ENCODE data around the gene DMXL1.
A peak's percentile ranks its signal among the peaks of the same experiment; 100 is the strongest.

DMXL1 gene

GRCh38 chr5:119289438-119290044, 218.7 kb downstream of the DMXL1 start:
- ATAC-seq (no peak), DNase-seq (ENCODE audit: low spot score in 2 of 2) (no peak)
- peaks cover 40% of the 10 kb centered on the region for H3K36me3 Mint-ChIP-seq
- peak overlapping the region; percentile 54 for H3K4me3 Mint-ChIP-seq
- H3K9me3 Mint-ChIP-seq = no peaks in the 10 kb centered on the region
- peaks cover 81% of the 10 kb centered on the region for H3K4me1 Mint-ChIP-seq
- H3K27ac Mint-ChIP-seq = peak overlapping the region; percentile 69

DNA sequence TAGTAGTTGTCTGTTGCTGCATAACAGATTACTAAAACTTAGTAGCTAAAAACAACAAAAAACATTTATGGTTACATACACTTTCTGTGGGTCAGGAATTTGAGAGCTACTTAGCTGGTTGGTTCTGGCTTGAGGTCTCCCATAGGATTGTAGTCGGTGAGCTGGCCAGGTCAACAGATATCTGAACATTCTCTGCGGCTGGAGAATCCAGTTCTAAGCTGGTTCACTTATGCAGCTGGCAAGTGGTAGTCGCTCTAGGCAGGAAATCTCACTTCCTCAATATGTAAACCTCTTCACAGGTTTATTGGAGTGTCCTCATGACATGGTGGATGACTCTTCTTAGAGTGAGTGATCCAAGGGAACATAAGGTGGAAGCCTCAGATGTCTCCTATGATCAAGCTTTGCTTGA, 219.3 kb downstream of the DMXL1 start:
- Mint-ChIP-seq H3K4me1 (peaks cover 75% of the 10 kb centered on the region), H3K27ac (peak overlapping the region; percentile 69), H3K36me3 (peaks cover 33% of the 10 kb centered on the region), H3K9me3 (no peaks in the 10 kb centered on the region), H3K4me3 (peak overlapping the region; percentile 54)
- DNase-seq (ENCODE audit: low spot score in 2 of 2) (no peak), ATAC-seq (peak; percentile 81)

- H3K9me3 Mint-ChIP-seq = no peaks in the 10 kb centered on the region
- peaks cover 33% of the 10 kb centered on the region for H3K36me3 Mint-ChIP-seq
- H3K4me3 Mint-ChIP-seq = peak overlapping the region; percentile 54
- ATAC-seq (no peak), DNase-seq (ENCODE audit: low spot score in 2 of 2) (no peak)
- peak overlapping the region; percentile 69 for H3K27ac Mint-ChIP-seq
- H3K4me1 Mint-ChIP-seq = peaks cover 70% of the 10 kb centered on the region
Measured at GRCh38 chr5:119290607-119291006, 219.7 kb downstream of the DMXL1 start.

- Mint-ChIP-seq H3K9me3 (no peaks in the 10 kb centered on the region), H3K27ac (peak overlapping the region; percentile 69), H3K36me3 (peaks cover 33% of the 10 kb centered on the region), H3K4me1 (peaks cover 69% of the 10 kb centered on the region), H3K4me3 (no peak overlapping the region)
- no peak for ATAC-seq
- DNase-seq (ENCODE audit: low spot score in 2 of 2) = no peak
Measured at GRCh38 chr5:119291056-119291455, 220.2 kb downstream of the DMXL1 start.

- ATAC-seq = no peak
- H3K4me3 Mint-ChIP-seq = no peak overlapping the region
- peak overlapping the region; percentile 55 for H3K27ac Mint-ChIP-seq
- peaks cover 33% of the 10 kb centered on the region for H3K36me3 Mint-ChIP-seq
- no peak for DNase-seq (ENCODE audit: low spot score in 2 of 2)
- peaks cover under 1% of the 10 kb centered on the region for H3K9me3 Mint-ChIP-seq
- H3K4me1 Mint-ChIP-seq = peaks cover 64% of the 10 kb centered on the region
Measured at GRCh38 chr5:119291877-119292276, 221.0 kb downstream of the DMXL1 start.

DNA sequence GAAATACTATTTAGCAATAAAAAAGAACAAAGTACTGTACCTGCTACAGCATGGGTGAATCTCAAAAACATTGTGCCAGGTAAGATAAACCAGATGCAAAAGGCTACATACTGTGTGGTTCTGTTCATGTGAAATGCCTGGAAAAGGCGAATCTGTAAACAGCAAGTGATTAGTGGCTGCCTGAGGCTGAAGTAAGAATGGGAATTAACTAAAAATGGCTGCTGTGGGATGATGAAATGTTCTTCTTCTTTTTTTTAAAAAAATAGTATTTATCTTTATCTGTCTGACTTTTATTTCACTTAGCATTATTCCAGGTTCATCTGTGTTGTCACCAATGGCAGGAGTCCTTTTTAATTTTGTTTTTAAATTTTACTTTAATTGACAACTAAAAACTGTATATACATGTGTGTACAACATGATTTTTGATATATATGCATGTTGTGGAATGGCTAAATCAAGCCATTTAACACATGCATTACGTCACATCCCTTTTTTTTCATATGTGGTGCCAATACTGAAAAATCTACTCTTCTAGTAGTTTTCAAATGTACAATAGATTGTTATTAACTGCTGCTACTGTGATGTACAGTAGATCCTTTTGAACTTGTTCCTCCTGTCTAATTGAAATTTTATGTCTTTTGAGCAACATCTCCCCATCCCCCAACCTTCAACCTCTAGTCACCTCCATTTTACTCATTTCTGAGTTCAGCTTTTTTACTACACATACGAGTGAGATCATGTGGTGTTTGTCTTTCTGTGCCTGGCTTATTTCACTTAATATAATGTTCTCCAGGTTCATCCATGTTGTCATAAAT, 222.0 kb downstream of the DMXL1 start:
- no peak for ATAC-seq
- no peak overlapping the region for H3K4me3 Mint-ChIP-seq
- H3K9me3 Mint-ChIP-seq = peaks cover 2% of the 10 kb centered on the region
- no peak for DNase-seq (ENCODE audit: low spot score in 2 of 2)
- peaks cover 57% of the 10 kb centered on the region for H3K4me1 Mint-ChIP-seq
- H3K27ac Mint-ChIP-seq = no peak overlapping the region
- peaks cover 28% of the 10 kb centered on the region for H3K36me3 Mint-ChIP-seq

DNA sequence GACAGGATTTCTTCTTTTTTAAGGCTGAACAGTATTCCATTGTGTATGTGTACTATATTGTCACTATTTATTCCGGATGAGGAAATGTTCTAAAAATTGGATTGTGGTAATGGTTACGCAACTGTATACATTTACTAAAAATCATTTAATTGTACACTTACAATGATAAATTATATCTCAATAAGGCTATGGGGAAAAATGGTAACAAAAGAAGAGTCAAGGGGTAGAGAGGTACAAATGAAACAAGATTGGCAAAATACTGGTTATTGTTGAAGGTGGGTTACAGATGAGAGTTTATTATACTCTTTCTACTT, 222.6 kb downstream of the DMXL1 start:
- H3K4me1 Mint-ChIP-seq = peaks cover 52% of the 10 kb centered on the region
- H3K36me3 Mint-ChIP-seq = peaks cover 28% of the 10 kb centered on the region
- no peak overlapping the region for H3K27ac Mint-ChIP-seq
- H3K4me3 Mint-ChIP-seq = no peak overlapping the region
- ATAC-seq (no peak), DNase-seq (ENCODE audit: low spot score in 2 of 2) (no peak)
- peaks cover 2% of the 10 kb centered on the region for H3K9me3 Mint-ChIP-seq

All from stimulated activated effector memory CD8-positive, alpha-beta T cell treated with anti-CD3 and anti-CD28 coated beads, Interleukin-12 subunit alpha, Interleukin-12 subunit beta, amount 100 ng/mL, for 72 hours (primary cell).